ENCODE results near the gene GRAMD1B.
A peak's percentile ranks its signal among the peaks of the same experiment; 100 is the strongest.

Gene GRAMD1B

DNA sequence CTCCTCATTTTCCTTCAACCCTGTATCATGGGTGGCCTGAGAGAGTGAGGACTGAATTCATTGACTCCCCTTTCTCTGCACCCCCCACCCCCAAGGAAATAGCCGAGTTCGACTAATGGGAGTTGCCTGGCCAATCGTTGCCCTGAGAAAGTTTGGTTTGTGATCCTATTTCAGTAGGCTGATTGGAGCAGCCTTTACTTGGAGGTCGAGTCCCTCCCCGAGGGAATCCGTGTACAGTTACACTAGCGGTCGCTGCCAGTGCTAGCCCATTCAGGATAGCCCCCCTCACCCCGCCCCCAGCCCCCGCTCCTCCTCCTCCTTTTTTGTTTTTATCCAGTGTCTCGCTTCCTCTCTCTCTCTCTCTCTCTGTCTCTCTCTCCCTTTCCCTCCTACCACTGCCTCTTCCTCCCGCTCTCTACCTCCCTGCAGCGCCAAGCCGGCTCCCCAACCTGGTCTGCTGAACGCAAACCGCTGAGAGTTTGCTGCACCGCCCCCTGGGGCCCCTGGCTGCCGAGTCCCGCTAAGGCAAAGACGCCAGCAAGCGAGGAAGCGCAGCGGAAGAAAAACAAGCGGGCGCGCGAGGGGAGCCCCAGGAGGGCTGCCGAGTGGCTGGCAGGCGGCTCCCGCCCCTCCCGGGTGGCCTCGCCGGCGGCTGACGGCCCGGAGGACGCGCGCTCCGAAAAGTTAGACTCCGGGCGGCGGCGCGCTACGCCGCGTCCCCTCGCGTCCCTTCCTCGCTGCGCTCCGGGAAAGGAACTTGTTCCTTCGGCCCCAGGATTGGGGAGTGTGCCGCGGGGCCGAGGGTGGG lies at the start of gene GRAMD1B:
GRAMD1B (plus strand) TSS at position 357 of the 808 bp plus-strand sequence. CDS start 524 bp downstream, outside the sequence.
- DNase-seq (ENCODE audit: low read depth): peak; percentile 67

DNA sequence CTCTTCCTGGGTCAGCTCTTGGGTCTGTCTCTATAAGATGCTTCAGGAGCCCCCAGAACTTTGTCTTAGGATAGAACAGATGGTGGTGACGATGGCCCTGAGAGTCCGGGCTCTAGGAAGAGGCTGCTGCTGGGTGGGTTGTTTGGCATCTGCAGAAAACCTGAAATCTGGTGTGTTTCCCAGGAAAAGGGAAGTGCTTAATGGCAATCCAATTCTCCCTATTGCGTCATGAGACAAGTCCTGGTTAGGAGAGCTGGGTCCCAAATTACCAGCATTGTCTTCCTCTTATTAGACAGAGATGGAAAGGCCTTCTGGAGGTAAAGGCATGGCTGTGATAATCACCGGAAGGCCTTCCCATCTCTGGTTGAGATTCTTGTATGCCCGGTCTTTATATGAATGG lies 48.9 kb upstream of the GRAMD1B start:
- DNase-seq (ENCODE audit: low read depth): no peak

DNA sequence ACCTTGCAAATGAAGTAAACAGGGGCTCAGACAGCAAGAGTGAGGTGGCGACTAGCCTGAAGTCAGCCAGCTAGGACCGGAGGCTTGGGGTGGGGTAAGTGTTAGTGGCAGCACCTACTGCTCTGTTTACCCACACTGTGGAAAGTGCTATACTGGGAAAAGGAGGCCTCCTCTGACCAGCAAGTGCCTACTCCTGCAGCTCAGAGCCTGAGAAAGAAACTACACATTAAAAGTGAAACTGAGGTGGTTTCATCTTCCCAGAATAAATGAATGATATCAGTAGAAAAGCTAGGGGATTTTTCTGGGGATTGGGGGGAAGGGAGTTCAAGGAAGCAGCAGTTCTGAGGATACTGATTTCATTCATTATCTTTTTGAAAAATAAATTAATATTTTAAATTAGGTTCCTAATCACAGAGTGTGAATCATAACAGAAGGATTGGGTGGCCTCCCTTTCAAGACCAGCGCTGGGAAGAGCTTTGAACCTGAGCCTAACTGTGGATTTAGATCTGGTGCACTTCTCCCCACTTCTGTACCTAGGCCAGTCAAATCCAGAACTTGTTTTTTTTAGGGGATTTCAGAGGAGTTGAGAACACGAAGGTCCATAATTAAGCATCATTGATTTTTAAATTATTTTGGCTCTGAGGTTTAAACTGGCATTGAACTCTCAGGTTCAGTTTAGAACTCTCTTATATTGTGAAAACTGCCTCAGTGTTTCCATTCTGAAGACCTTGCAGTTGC lies 48.1 kb upstream of the GRAMD1B start:
- DNase-seq (ENCODE audit: low read depth): no peak

DNA sequence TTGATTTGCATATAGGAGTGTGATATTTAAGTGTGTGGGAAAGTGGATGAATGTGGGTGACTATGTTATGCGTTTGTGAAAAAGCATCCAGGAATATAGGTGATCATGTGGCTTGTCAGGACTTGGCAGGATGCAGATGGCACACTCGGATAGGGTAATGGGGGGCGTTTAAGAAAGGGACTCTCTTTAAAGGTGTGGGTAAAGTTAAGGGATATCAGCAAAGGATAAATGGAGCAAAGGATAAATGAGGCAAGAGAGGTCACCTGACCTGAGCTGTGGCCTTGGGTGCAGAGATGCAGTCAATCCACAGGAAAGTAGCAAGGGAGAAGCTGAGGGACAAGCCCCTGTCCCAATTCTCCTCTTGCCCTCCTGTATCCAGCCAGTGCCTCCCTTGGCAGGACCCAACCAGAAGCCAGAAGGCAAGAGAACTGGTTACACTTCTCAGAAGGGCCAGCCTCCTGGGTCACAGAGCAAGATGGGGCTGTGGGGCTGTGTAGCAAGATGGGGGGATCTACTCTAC lies 47.5 kb upstream of the GRAMD1B start:
- no peak for DNase-seq (ENCODE audit: low read depth)

DNA sequence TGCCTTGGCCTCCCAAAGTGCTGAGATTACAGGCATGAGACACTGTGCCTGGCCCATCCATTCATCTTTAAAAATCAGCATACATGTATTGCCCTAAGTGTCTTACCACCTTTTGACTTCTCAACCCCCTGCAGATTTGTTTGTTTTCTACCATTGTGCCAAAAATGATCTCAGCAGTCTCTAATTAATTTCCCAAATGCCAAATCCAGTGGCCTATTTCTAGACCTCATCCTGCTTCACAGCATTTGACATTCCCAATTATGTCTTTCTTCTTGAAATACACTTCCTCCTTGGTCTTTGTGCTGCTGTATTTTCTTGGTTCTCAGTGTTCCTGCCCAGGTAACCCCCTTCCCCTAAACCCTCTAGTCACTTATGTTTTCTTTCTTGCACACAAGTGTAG lies 46.0 kb upstream of the GRAMD1B start:
- DNase-seq (ENCODE audit: low read depth): no peak

DNA sequence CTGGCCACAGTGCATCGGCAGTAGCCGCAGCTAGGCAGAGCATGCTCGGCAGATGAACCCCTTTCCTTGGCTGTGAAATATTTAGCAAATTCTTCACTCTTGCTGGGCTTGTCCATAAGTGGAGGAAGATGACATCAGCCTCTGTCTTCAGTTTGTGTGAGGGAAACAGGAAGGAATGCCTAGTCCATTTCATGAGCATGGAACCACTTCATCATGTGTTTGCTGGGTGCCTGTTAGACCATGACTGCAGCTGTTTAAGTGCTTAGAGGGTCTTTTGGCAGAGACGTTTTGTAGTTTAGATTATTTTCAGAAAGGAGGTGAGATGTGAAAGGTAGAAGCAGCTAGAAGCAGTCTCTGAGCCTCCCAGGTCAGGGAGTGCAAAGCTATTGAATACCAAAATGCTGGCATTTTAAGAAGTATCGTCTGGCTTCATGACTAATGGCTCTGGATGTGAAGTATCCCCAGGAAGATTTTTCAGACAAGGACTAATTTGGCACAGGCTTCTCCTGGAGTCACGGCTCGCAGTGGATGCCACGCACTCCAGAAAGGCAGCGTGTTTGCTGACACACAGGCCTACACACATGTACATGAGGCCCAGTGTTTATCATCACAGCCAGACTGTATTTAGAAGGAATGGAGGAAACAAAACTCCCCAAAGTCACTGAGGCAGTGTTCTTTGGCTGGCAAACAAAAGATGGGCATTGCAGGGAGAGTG lies 43.1 kb upstream of the GRAMD1B start:
- no peak for DNase-seq (ENCODE audit: low read depth)

DNA sequence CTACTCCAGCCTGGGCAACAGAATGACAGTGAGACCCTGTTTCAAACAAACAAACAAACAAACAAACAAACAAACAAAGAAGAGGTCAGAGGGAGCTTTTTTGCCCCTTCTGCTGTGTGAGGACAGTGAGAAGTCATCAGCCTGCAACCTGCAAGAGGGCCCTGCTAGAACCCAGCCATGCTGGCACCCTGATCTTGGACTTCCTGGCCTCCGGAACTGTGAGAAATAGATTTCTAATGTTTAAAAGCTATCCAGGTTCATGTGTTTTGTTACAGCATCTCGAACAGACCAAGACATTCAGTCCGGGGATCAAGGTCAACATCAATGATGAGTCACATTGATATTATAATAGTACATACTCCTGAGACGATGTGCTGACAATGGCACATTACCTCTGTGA lies 41.4 kb upstream of the GRAMD1B start:
- DNase-seq (ENCODE audit: low read depth): no peak

DNA sequence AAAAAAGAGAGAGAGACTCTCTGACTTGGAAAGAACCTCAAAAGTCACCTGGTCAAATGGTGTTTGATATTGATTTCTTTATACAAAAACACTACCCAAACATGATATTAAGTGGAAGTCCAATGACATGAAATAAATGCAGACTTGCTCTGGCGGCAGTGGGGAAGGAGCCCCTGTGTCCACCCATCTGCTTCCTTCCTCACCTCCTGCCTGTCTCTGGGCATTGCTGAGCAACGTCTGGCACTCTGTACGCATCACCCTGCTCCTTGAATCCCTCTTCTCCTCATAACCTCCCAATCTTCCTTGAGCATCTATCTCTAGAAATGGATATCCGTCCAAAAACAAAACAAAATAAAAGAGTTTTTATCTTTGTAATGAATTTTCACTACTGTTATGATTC lies 39.9 kb upstream of the GRAMD1B start:
- DNase-seq (ENCODE audit: low read depth): no peak

DNA sequence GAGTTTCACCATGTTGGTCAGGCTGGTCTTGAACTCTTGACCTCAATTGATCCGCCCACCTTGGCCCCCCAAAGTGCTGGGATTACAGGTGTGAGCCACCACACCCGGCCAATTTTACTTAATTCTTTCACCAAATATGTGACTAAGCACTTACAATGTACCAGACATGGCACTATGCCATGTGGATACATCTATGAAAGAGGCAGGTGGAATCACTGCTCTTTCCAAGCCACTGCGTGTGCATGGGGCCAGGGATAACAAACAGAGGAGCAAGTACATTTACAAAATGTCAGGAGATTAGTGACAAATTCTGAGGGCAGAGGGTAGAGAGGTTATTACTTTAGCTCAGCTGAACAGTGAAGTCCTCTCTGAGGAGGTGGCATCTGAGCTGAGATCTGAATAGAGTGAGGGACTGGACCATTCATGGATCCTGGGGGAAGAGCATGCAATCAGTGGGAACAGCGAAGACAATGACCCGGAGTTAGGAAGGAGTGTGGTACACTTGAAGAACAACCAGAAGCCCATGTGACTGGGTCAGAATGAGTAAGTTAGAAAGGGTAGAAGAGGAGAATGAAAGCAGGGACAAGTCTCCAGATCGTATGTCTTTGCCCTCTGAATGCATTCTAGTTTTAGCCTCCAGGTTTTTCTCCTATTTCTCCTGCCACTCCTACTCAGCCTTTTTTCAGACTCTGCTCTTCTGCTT lies 38.3 kb upstream of the GRAMD1B start:
- DNase-seq (ENCODE audit: low read depth): no peak

DNA sequence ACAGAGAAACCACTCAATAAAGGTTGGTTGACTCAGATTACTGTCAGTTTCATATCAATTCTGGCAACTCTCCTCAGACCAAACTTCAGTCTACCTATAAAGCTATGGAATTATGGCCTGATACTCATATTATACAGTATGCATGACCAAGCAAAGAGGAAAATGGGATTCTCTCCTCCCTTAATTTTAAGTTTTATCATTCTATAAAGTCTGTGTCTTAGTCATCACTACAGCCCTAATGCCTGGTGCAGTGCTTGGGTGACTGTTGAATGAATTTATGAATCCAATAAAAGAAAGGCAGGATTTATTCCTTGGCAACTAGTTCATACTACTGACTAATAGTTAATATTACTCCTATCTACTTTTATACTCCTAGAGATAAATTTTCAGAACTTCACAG lies 37.6 kb upstream of the GRAMD1B start:
- no peak for DNase-seq (ENCODE audit: low read depth)

DNA sequence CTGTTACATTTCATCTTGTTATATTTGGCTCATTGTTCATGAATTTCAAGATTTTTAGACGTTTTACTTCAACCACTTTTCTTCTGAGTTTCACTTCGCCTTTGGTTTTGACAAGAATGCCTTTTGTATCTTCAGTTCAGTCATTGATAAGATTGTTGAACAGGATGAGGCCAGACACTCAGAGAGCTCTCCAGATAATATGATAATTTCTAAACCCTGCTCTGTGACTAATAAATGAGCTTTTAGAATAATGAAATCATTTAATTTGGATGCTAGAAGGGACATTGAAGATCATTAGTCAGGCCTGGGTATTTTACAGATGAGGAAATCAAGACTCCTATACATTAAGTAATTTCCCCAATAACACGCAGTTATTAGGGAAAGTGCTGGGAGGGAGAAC lies 37.2 kb upstream of the GRAMD1B start:
- no peak for DNase-seq (ENCODE audit: low read depth)

DNA sequence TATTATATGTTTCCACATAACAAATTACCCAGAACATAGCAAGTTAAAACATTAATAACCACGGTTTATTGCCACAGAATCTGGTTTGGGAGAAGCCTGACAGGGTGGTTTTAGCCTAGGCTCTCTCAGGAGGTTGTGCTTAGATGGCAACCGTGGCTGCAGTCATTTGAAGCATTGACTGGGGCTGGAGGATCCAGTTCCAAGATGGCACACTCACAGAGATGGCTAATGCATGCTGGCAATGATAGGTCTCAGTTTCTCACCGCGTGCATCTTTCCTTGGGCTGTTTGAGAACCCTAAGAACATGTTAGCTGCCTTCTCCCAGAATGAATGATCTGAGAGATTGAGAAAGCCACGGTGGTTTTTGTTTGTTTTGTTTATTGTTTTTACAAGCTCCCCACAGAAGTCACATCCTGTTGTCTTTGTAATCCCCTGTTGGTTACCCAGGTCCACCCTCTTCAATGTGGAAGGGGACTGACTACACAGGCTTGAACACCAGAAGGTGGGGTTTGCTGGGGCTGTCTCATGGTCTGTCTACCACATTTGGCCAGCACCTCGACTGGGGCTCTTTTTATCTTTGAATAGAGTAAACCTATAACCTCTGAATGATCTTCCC lies 36.6 kb upstream of the GRAMD1B start:
- DNase-seq (ENCODE audit: low read depth): no peak

DNA sequence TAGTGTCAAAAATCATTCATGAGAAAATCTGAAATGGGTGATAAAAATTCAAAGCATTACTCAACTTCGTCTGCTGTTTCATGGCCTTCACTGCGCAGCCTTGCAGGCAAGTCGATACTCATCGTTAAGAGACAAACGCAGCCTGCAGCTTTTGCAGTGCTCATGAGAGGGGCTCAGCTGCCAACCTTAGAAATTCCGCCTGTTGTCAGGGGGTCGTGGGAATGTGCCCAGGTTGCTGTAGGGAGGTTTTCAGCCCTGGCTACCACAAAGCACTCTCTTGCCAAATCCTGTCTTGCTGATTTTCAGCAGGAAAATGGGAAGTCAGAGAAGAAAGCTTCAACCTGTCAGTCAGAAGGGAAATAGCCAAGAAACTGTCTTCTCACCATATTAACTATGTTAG lies 25.4 kb upstream of the GRAMD1B start:
- DNase-seq (ENCODE audit: low read depth): no peak

DNA sequence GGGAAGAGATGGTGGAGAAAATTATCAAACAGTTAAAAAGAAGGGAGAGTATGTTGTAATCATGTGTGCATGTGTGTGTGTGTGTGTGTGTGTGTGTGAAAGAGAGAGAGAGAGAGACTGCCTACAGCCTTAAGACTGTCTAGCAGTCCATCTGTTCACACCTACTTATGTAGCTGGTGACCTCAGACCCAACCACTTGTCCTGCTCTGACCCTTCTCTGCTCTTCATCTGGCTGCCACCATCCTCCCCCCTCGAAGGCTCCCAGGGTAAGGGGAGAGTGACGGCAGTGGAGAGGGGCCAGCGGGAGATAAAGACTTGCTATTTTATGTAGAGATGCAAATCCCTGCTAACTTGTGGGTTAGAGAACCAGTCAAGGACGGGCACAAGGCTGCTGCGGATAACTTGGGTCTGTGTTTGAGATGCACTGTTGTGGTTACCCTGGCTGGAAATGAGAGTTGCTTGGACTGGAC lies 24.9 kb upstream of the GRAMD1B start:
- DNase-seq (ENCODE audit: low read depth): no peak

DNA sequence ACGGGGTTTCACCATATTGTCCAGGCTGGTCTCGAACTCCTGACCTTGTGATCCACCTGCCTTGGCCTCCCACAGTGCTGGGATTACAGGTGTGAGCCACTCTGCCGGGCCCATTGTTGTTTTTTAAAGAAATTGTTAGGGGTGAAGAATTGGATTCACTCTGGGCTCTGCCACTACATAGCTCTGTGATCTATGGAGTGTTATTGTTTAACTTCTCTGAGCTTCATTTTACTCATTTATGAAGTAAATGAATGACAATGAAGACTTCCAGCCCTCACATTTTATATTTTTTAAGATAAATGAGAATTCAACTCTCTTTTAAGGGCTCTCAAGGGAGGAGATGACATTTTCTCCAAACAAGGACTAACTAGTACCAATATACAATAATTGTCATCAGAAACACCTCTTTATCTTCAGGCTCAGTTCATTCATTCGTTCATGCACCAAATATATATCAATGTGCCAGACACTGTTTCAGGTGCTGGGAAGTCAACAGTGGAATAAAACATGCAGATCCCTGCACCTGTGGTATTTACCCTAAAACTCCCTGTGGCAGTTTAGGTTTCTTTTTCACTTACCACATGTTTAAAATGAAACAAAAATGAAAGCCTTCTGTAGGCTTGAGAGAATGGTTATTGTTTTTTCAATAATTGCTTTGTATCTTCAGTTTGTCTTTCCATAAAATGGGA lies 23.5 kb upstream of the GRAMD1B start:
- no peak for DNase-seq (ENCODE audit: low read depth)

DNA sequence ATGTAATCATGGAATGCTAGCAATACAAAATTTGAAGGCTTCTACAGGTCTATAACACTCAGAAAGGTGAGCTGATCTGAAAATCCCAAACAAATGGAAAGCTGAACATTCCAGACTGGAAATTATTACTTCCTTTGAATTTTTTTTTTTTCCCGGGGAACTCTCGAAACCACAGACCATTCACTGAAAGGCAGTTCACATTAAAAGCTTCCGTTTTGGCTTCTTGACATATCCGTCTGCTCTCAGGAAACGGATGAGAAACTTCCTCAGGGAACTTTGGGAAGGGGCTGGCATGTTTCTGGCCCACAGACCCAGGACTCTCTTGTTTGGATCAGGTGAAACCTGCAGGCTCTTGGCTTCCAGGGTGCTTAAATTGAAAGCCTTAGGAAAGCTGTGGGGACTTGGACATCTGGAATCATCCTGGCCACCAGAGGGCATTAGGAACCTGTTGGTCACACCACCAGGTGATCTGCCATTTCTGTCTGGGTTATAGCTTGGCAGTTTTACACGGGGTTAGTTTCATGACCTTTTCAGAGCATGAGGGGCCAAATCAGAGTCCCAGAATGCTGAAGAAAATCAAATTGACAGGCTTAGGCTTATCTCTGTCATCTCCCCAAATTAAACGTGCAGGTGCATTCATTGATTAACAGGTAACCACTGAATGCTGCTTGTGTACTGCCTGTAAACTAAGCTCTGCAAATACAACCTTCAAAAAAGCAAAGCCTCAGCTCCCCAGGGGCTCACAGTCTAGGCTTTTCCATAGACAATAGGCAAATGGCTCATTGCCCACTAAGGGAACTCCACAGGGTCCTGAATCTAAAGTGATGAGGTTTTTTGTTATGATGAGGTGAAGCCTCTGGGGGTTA lies 22.7 kb upstream of the GRAMD1B start:
- peak; percentile 31 for DNase-seq (ENCODE audit: low read depth)

DNA sequence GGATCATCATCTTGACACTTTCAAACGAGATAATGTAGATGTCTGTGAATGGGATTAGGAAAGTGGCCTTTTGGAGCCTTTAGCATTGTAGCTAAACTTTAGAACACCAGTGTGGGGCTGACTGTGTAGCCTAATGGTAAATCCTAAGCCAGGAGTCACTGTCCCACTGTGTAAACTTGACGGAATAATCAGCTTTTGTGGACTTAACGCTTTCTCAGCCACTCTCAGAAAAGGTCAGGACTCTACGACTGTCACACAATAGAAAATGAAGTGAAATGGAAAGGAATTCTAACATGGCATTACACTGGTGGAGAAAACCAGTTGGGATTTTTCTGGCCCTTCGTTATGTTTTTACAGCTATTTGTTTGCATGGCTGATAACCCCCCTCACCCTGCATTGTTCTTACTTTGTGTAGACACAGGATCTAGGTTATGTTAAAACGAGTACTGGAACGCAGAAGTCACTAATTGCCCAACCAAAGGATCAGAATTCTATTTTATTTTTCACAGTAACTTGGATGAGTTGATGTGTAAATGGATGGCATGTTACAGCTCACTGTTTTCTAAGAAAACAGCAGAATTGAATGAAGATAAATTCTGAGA lies 22.0 kb upstream of the GRAMD1B start:
- no peak for DNase-seq (ENCODE audit: low read depth)

DNA sequence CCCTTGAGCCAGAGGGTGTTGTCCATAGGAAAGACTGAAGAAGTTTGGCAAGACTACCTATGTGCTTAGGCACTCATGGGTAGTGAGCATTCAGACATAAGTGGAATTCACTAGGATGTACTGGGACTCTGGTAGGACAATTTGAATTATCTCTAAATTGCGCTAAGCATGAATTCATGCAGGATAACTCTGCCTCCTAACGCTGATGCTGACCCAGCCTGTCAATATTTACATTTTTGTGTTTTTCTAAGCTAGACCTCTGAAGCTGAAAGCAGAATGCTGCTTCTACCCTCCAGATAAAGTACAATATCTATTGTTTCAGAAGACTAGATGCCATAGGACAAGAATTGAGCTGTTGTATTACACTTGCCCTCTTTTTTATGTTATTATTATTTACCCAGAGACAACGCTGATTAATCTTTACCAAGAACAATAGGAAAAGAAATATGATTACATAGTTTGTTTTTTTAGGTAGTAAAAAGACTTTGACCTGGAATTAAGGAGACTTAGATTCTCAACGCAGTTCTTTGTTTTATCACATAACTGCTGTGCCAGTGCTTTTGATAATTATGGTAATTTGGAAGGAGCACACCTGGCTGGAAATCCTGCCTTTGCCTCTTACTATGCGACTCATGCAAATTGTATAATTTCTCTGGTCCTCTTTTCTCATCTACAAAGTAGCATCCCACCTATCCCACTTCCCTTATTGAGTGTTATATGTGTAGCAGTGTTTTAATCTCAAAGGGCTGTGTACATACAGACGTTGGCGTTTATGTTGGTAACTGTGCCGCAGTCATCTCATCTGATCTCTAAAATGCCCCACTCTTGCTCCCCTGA lies 21.2 kb upstream of the GRAMD1B start:
- DNase-seq (ENCODE audit: low read depth): no peak

All from activated T-helper 1 cell treated with Interleukin-2 at 50 U/mL for 16 hours (primary cell).